OCI-LY1 (cell line): Measurements from ENCODE around the gene AKAP13.

ENCODE experiments used
- H2AFZ ChIP-seq: fragments of 200-600 bp; sonication (generic), shearing (Covaris generic); 2 replicates; pipeline ENCODE4 v1.6.0; 2014; ENCODE audit warnings: antibody characterized with exemption, mild to moderate bottlenecking, low read length
- H3F3A ChIP-seq: fragments of 200-600 bp; sonication (generic), shearing (Covaris generic); 2 replicates; pipeline ENCODE4 v1.6.0; 2014; ENCODE audit warnings: mild to moderate bottlenecking, antibody characterized with exemption, low read length, moderate library complexity; ENCODE audit not compliant: insufficient read depth
- H3K27ac ChIP-seq: fragments of 200-600 bp; sonication (generic); 2 replicates; pipeline ENCODE4 v1.5.1; 2014; ENCODE audit warnings: low read length, mixed run types, mild to moderate bottlenecking, low read depth; ENCODE audit not compliant: poor library complexity, severe bottlenecking
- H3K27me3 ChIP-seq: fragments of 200-600 bp; sonication (generic); 2 replicates; pipeline ENCODE4 v1.6.0; 2014; ENCODE audit warnings: antibody characterized with exemption, mild to moderate bottlenecking, low read length, moderate library complexity; ENCODE audit not compliant: insufficient read depth
- H3K36me3 ChIP-seq: fragments of 200-600 bp; sonication (generic); 2 replicates; pipeline ENCODE4 v1.6.1; 2014; ENCODE audit warnings: mild to moderate bottlenecking, antibody characterized with exemption, low read length, moderate library complexity, mixed read lengths; ENCODE audit not compliant: insufficient read depth
- H3K4me1 ChIP-seq: fragments of 200-600 bp; sonication (generic); 2 replicates; pipeline ENCODE4 v1.5.1; 2014; ENCODE audit warnings: mild to moderate bottlenecking, low read length, moderate library complexity; ENCODE audit not compliant: insufficient read depth, severe bottlenecking
- H3K4me2 ChIP-seq: fragments of 200-600 bp; sonication (generic), shearing (Covaris generic); 2 replicates; pipeline ENCODE4 v1.6.1; 2014; ENCODE audit warnings: low read length
- H3K4me3 ChIP-seq: fragments of 200-600 bp; sonication (generic); 2 replicates; pipeline ENCODE4 v1.5.1; 2014; ENCODE audit warnings: low read length, low read depth, mild to moderate bottlenecking, mixed read lengths; ENCODE audit not compliant: poor library complexity, severe bottlenecking
- H3K79me2 ChIP-seq: fragments of 200-600 bp; shearing (Covaris generic); 2 replicates; pipeline ENCODE4 v1.6.1; 2016; ENCODE audit warnings: mixed run types, low read length, mixed read lengths; ENCODE audit not compliant: insufficient read depth
- H3K9ac ChIP-seq: fragments of 200-600 bp; sonication (generic), shearing (Covaris generic); 2 replicates; pipeline ENCODE4 v1.6.1; 2014; ENCODE audit warnings: mild to moderate bottlenecking, low read length, mixed read lengths
- H3K9me2 ChIP-seq: fragments of 200-600 bp; sonication (generic), shearing (Covaris generic); 2 replicates; pipeline ENCODE4 v1.6.1; 2014; ENCODE audit warnings: low read depth, mild to moderate bottlenecking, low read length, mixed read lengths
- H3K9me3 ChIP-seq: fragments of 200-600 bp; shearing (Covaris generic); 2 replicates; pipeline ENCODE4 v1.6.1; 2014; ENCODE audit warnings: low read length, mixed read lengths
- H4K20me1 ChIP-seq: fragments of 200-600 bp; sonication (generic), shearing (Covaris generic); 2 replicates; pipeline ENCODE4 v1.6.0; 2016; ENCODE audit warnings: mild to moderate bottlenecking, low read length; ENCODE audit not compliant: insufficient read depth
- CTCF ChIP-seq: fragments of 200-600 bp; sonication (generic), shearing (Covaris generic); IDR thresholded peaks from 2 replicates; pipeline ENCODE4 v1.5.1; 2017; ENCODE audit warnings: mild to moderate bottlenecking, antibody characterized with exemption, low read length, moderate library complexity, mixed read lengths
- EZH2 ChIP-seq: fragments of 200-600 bp; sonication (generic), shearing (Covaris generic); IDR thresholded peaks from 2 replicates; pipeline ENCODE4 v1.8.0; 2017; ENCODE audit warnings: borderline replicate concordance, mixed run types, mild to moderate bottlenecking, antibody characterized with exemption, low read length, moderate library complexity, mixed read lengths

AKAP13 gene

GRCh38 chr15:85547386-85547785 lies 167.0 kb downstream of the AKAP13 start:
- no peaks in the 10 kb centered on the region for H3K27me3 ChIP-seq
- H3K27ac ChIP-seq = no peak overlapping the region
- H3K79me2 ChIP-seq = no peaks in the 10 kb centered on the region
- no peaks in the 10 kb centered on the region for H4K20me1 ChIP-seq
- H3K36me3 ChIP-seq = peaks cover 27% of the 10 kb centered on the region; the same call in 1 of the 2 replicates
- H3K9ac ChIP-seq = no peak overlapping the region
- no peak overlapping the region for H3K4me3 ChIP-seq
- no peak for TF ChIP-seq EZH2
- no peak for TF ChIP-seq CTCF
- H3K9me2 ChIP-seq = no peaks in the 10 kb centered on the region
- no peak overlapping the region for H3K4me2 ChIP-seq
- no peak overlapping the region for H2AFZ ChIP-seq
- no peaks in the 10 kb centered on the region for H3K4me1 ChIP-seq
- H3K9me3 ChIP-seq = no peaks in the 10 kb centered on the region
- H3F3A ChIP-seq = peaks cover 5% of the 10 kb centered on the region; the same call in 1 of the 2 replicates

GRCh38 chr15:85550283-85550682 lies 169.9 kb downstream of the AKAP13 start:
- no peaks in the 10 kb centered on the region for H3K79me2 ChIP-seq
- H3K9ac ChIP-seq = no peak overlapping the region
- TF ChIP-seq EZH2 (no peak), CTCF (no peak)
- no peaks in the 10 kb centered on the region for H4K20me1 ChIP-seq
- no peaks in the 10 kb centered on the region for H3K9me2 ChIP-seq
- no peaks in the 10 kb centered on the region for H3K27me3 ChIP-seq
- no peak overlapping the region for H3K4me2 ChIP-seq
- no peak overlapping the region for H3K4me3 ChIP-seq
- peaks cover 22% of the 10 kb centered on the region for H3K36me3 ChIP-seq
- no peaks in the 10 kb centered on the region for H3K9me3 ChIP-seq
- peaks cover 5% of the 10 kb centered on the region; the same call in 1 of the 2 replicates for H3F3A ChIP-seq
- no peak overlapping the region for H2AFZ ChIP-seq
- peaks cover 13% of the 10 kb centered on the region for H3K4me1 ChIP-seq
- no peak overlapping the region for H3K27ac ChIP-seq

- H3F3A ChIP-seq = peaks cover 5% of the 10 kb centered on the region; the same call in 1 of the 2 replicates
- no peaks in the 10 kb centered on the region for H3K9me2 ChIP-seq
- TF ChIP-seq EZH2 = no peak
- no peak for TF ChIP-seq CTCF
- H3K27ac ChIP-seq = no peak overlapping the region
- no peak overlapping the region for H2AFZ ChIP-seq
- no peaks in the 10 kb centered on the region for H3K79me2 ChIP-seq
- H3K4me2 ChIP-seq = no peak overlapping the region
- peaks cover 17% of the 10 kb centered on the region for H3K4me1 ChIP-seq
- no peak overlapping the region for H3K9ac ChIP-seq
- H3K27me3 ChIP-seq = no peaks in the 10 kb centered on the region
- no peaks in the 10 kb centered on the region for H4K20me1 ChIP-seq
- no peaks in the 10 kb centered on the region for H3K9me3 ChIP-seq
- no peak overlapping the region for H3K4me3 ChIP-seq
- H3K36me3 ChIP-seq = peaks cover 19% of the 10 kb centered on the region
Measured at GRCh38 chr15:85551221-85551832, 170.9 kb downstream of the AKAP13 start.
